ENCODE results near the gene C19orf33.

C19orf33 gene

GRCh38 chr19:38268539-38268938 is 35.5 kb upstream of the C19orf33 start:
- Histone ChIP-seq H3K4me3 (ENCODE audit: low read depth in 1 of 2, low read length in 1 of 2) (no peak overlapping the region), H3K27me3 (no peaks in the 10 kb centered on the region), H3K36me3 (no peaks in the 10 kb centered on the region), H3K4me1 (ENCODE audit: control insufficient read depth in 1 of 2, insufficient read depth in 1 of 2, low read depth in 1 of 2, low read length in 1 of 2) (peaks cover 34 to 48% of the 10 kb centered on the region in 2 experiments), H3K9me3 (no peaks in the 10 kb centered on the region), H3K27ac (no peak overlapping the region)
- no peak for TF ChIP-seq CTCF (IDR thresholded peaks at IDR 0.05)

GRCh38 chr19:38270587-38271167 is 33.4 kb upstream of the C19orf33 start:
- no peak overlapping the region for H3K4me3 ChIP-seq (ENCODE audit: low read depth in 1 of 2, low read length in 1 of 2)
- H3K9me3 ChIP-seq: no peaks in the 10 kb centered on the region
- no peak overlapping the region for H3K27ac ChIP-seq
- no peaks in the 10 kb centered on the region for H3K27me3 ChIP-seq
- peaks cover 21 to 28% of the 10 kb centered on the region in 2 experiments for H3K4me1 ChIP-seq (ENCODE audit: control insufficient read depth in 1 of 2, insufficient read depth in 1 of 2, low read depth in 1 of 2, low read length in 1 of 2)
- H3K36me3 ChIP-seq: no peaks in the 10 kb centered on the region
- TF ChIP-seq CTCF (IDR thresholded peaks at IDR 0.05): no peak

DNA sequence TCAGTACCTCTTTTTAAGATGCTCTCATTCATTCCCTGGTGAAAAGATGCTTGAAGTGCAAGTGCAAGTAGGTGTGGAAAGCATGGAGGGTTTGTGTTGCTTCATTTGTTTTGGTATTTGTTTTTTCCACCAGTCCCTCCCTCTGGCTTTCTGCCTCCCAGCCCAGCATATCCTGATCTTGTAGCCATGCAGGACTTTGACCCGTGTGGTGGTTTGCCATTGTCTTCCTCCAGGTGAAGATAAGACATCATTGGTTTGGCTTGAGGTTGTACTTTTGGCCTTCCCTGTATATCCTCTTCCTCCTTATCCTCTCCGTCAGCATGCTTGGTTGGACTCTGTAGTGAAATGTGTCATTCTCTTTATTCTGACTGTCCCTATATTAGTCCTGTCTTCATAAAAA is 30.6 kb upstream of the C19orf33 start:
- no peaks in the 10 kb centered on the region for H3K36me3 ChIP-seq
- H3K27ac ChIP-seq: no peak overlapping the region
- no peaks in the 10 kb centered on the region for H3K9me3 ChIP-seq
- no peak for TF ChIP-seq CTCF (IDR thresholded peaks at IDR 0.05)
- no peaks in the 10 kb centered on the region for H3K27me3 ChIP-seq
- H3K4me1 ChIP-seq (ENCODE audit: control insufficient read depth in 1 of 2, insufficient read depth in 1 of 2, low read depth in 1 of 2, low read length in 1 of 2): no peaks in the 10 kb centered on the region
- no peak overlapping the region for H3K4me3 ChIP-seq (ENCODE audit: low read depth in 1 of 2, low read length in 1 of 2)

DNA sequence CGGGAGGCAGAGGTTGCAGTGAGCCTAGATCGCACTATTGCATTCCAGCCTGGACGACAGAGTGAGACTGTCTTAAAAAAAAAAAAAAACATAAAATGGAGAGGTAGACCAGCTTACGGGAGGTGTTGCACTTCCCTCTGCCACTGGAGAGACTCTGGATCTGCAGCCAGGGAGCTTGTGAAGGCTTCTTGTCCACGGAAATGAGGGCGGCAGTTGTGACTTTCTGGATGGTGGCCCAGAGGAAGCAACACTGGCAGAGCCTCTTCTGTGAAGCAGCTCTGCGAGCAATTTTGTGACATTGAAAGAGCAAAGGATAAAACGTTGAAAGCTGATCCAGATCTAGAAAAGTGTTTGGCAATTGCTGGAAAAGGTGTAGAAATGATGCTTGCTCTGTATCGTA is 29.3 kb upstream of the C19orf33 start:
- H3K4me3 ChIP-seq (ENCODE audit: low read depth in 1 of 2, low read length in 1 of 2): no peak overlapping the region
- TF ChIP-seq CTCF (IDR thresholded peaks at IDR 0.05): no peak
- no peak overlapping the region for H3K27ac ChIP-seq
- H3K4me1 ChIP-seq (ENCODE audit: control insufficient read depth in 1 of 2, insufficient read depth in 1 of 2, low read depth in 1 of 2, low read length in 1 of 2): no peaks in the 10 kb centered on the region
- H3K36me3 ChIP-seq: no peaks in the 10 kb centered on the region
- no peaks in the 10 kb centered on the region for H3K27me3 ChIP-seq
- no peaks in the 10 kb centered on the region for H3K9me3 ChIP-seq

GRCh38 chr19:38276942-38277517 is 27.0 kb upstream of the C19orf33 start:
- TF ChIP-seq CTCF (IDR thresholded peaks at IDR 0.05): no peak
- Histone ChIP-seq H3K36me3 (peaks cover 10% of the 10 kb centered on the region), H3K27me3 (no peaks in the 10 kb centered on the region), H3K27ac (no peak overlapping the region), H3K9me3 (no peaks in the 10 kb centered on the region), H3K4me3 (ENCODE audit: low read depth in 1 of 2, low read length in 1 of 2) (no peak overlapping the region), H3K4me1 (ENCODE audit: control insufficient read depth in 1 of 2, insufficient read depth in 1 of 2, low read depth in 1 of 2, low read length in 1 of 2) (no peaks in the 10 kb centered on the region)
